Measurements from ENCODE around the gene ASIC2. TPM values are rescaled to one million over a fixed set of nuclear protein-coding genes. Genes with fewer than 3 reads are reported as not detected.

Gene ASIC2
- total RNA-seq, 3 donors from 2014 or later: 0.15 to 0.16 TPM; not detected in 1

DNA sequence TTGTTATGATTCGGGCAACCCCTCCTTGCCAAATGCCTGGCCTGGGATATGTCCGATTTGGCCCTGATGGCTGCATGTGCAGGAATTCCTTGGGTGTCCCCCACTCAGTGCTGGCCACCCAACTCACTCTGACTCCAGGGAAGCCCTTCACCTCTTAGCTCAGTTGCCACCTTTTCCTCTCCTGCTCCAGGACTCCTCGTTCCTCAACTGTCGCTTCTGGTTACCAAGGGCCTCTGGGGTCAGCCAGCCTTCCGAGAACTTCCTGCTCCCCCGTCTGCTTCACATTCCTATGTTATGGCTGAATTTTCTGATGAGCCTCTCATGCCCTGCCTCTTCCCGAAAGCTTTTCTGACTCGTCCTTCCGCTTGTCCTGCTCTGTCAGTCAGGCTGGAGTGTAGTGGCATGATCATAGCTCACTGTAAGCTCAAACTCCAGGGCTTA, 237.9 kb downstream of the ASIC2 start:
- Histone ChIP-seq H3K27ac (no peak overlapping the region), H3K27me3 (no peaks in the 10 kb centered on the region), H3K4me1 (no peaks in the 10 kb centered on the region), H3K9me3 (no peaks in the 10 kb centered on the region), H3K4me3 (no peak overlapping the region), H3K36me3 (no peaks in the 10 kb centered on the region)
- intact Hi-C loops (cut with DNase I; ENCODE audit: low total_unique reads): loop anchor here (5.0 kb wide), 1 partner anchor 717 kb away; no protein-coding TSS in a partner anchor
- TF ChIP-seq, protein P1, sequence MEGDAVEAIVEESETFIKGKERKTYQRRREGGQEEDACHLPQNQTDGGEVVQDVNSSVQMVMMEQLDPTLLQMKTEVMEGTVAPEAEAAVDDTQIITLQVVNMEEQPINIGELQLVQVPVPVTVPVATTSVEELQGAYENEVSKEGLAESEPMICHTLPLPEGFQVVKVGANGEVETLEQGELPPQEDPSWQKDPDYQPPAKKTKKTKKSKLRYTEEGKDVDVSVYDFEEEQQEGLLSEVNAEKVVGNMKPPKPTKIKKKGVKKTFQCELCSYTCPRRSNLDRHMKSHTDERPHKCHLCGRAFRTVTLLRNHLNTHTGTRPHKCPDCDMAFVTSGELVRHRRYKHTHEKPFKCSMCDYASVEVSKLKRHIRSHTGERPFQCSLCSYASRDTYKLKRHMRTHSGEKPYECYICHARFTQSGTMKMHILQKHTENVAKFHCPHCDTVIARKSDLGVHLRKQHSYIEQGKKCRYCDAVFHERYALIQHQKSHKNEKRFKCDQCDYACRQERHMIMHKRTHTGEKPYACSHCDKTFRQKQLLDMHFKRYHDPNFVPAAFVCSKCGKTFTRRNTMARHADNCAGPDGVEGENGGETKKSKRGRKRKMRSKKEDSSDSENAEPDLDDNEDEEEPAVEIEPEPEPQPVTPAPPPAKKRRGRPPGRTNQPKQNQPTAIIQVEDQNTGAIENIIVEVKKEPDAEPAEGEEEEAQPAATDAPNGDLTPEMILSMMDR (IDR thresholded peaks at IDR 0.05): no peak
- TF ChIP-seq POLR2AphosphoS5 (IDR thresholded peaks at IDR 0.05) (no peak), POLR2A (IDR thresholded peaks at IDR 0.05) (no peak)
- DNase-seq (ENCODE audit: low spot score in 2 of 2): no peak

DNA sequence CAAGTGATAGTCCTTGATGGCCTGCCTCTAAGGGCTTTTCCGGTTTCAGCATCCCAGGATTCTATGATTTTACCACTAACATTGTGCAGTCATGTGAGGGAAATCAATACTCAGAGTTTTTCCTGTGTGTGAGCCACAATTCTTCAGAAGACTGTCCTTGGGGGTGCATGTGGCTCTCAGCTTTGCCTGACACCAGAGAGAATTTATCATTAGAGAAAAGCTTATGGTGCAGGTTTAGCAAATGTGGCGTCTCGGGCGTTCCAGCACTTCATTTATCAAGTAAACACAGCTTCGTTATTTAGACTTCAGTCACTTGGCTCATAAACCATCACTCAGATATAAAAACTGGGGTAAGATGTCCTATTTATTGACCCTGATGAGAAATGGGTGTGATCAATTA, 238.7 kb downstream of the ASIC2 start:
- H3K4me3 ChIP-seq: no peak overlapping the region
- DNase-seq (ENCODE audit: low spot score in 2 of 2): no peak
- H3K9me3 ChIP-seq: no peaks in the 10 kb centered on the region
- no peak overlapping the region for H3K27ac ChIP-seq
- H3K27me3 ChIP-seq: no peaks in the 10 kb centered on the region
- intact Hi-C loops (cut with DNase I; ENCODE audit: low total_unique reads): no loop called here
- H3K36me3 ChIP-seq: no peaks in the 10 kb centered on the region
- H3K4me1 ChIP-seq: no peaks in the 10 kb centered on the region
- no peak for TF ChIP-seq POLR2AphosphoS5 (IDR thresholded peaks at IDR 0.05)

DNA sequence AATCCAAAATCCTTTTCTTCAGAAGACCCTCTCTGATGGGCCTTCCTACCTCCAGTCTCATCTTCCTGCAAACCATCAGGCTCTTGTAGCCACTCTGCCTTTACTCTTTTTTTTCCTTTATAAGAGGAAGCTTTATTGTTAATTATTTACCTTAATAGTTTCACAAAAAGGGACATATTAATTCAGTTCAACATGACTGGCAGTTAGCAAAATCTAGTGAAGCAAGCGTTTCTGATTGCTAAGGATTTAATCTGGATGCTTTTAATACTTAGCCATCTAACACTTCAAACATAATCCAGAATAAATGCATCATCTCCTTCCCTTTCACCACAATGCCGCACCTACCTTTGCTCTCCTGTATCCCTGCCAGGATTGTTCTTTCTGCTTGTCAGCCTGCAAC, 239.4 kb downstream of the ASIC2 start:
- no peaks in the 10 kb centered on the region for H3K36me3 ChIP-seq
- DNase-seq (ENCODE audit: low spot score in 2 of 2): no peak
- intact Hi-C loops (cut with DNase I; ENCODE audit: low total_unique reads): no loop called here
- H3K4me3 ChIP-seq: no peak overlapping the region
- no peak overlapping the region for H3K27ac ChIP-seq
- no peaks in the 10 kb centered on the region for H3K9me3 ChIP-seq
- no peaks in the 10 kb centered on the region for H3K4me1 ChIP-seq
- TF ChIP-seq POLR2A (IDR thresholded peaks at IDR 0.05) (no peak), POLR2AphosphoS5 (IDR thresholded peaks at IDR 0.05) (no peak)
- TF ChIP-seq, protein P1 (IDR thresholded peaks at IDR 0.05): no peak
- no peaks in the 10 kb centered on the region for H3K27me3 ChIP-seq

DNA sequence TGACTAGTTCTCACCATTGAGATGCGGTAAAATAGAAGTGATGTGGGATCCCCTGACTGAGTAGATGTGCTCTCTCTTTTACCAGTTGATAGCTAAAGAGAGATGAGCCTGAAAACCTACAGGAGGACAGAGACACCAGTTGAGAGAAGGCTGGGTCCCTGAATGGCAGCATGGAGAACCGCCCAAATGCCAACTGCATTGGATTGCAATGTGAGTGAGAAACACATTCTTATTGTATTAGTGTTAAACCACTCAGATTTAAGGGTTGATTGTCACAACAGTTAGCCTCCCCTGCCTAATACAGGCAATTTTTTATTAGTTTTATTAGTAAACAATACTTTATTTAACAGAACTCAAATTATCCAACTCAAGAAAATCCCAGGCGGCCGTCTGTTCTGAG, 240.2 kb downstream of the ASIC2 start:
- no peaks in the 10 kb centered on the region for H3K4me1 ChIP-seq
- H3K36me3 ChIP-seq: no peaks in the 10 kb centered on the region
- no peaks in the 10 kb centered on the region for H3K9me3 ChIP-seq
- H3K27ac ChIP-seq: no peak overlapping the region
- no peak for TF ChIP-seq POLR2AphosphoS5 (IDR thresholded peaks at IDR 0.05)
- no peak overlapping the region for H3K4me3 ChIP-seq
- no peaks in the 10 kb centered on the region for H3K27me3 ChIP-seq
- no peak for DNase-seq (ENCODE audit: low spot score in 2 of 2)
- intact Hi-C loops (cut with DNase I; ENCODE audit: low total_unique reads): no loop called here

DNA sequence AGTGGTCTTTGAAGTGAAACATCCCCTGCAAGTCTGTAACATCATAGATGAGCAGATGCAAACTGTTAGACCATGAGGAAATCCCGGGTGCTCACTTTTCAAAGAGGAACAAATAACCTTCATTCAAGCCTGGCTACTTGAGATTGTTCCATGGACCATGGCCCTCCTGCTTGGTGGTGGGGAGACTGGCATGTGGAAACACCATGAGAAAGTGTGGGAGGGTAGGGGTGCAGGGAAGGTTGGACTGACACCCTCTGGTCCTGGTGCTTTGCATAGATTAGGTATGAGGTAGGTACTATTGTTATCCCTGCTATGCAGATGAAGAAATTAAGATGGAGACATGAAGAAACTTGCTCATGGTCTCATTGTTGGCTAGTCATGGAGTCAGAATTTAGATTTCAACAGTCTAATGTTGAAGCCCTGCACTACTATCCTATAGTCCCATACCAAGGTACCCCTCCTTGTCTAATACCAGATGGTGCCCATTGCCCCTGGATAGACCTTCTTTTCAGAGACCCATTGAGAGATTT, 242.4 kb downstream of the ASIC2 start:
- intact Hi-C loops (cut with DNase I; ENCODE audit: low total_unique reads): loop anchor here (2.0 kb wide), 1 partner anchor 14 kb away; no protein-coding TSS in a partner anchor
- H3K36me3 ChIP-seq: no peaks in the 10 kb centered on the region
- no peak for DNase-seq (ENCODE audit: low spot score in 2 of 2)
- no peak overlapping the region for H3K4me3 ChIP-seq
- no peaks in the 10 kb centered on the region for H3K9me3 ChIP-seq
- no peak for TF ChIP-seq POLR2AphosphoS5 (IDR thresholded peaks at IDR 0.05)
- TF ChIP-seq, protein P1 (IDR thresholded peaks at IDR 0.05): no peak
- no peak for TF ChIP-seq POLR2A (IDR thresholded peaks at IDR 0.05)
- H3K27me3 ChIP-seq: no peaks in the 10 kb centered on the region
- no peaks in the 10 kb centered on the region for H3K4me1 ChIP-seq
- H3K27ac ChIP-seq: no peak overlapping the region

DNA sequence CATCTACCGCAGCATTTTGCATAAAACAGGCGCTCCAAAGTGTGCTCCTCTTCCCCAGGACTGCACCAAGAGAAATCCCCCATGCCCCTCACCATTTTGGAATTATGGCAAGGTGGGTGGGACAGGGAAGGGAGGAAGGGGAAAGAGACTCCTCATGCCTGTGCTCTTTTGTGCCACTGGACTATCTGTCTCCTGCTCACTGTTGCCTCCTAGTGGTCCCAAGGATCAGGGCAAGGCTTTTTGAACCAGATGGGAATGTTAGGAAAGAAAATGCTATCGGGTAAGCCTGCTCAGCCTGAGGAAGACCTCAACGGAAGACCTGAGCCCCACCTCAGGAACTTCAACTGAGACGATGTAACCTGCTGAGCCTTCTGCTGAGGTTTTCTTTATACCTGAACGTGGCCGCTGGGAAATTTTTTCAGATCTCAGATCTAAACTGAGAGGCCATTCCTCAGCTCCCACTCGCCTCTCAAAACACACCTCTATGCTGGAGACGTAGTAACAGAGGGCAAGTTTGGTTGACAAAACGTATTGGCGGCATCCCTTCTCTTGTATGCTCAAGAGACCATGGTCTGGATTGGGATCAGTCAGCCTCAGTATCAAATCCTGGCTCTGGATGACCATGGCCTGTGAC, 243.2 kb downstream of the ASIC2 start:
- Histone ChIP-seq H3K4me1 (no peaks in the 10 kb centered on the region), H3K36me3 (no peaks in the 10 kb centered on the region), H3K4me3 (no peak overlapping the region), H3K9me3 (no peaks in the 10 kb centered on the region), H3K27me3 (no peaks in the 10 kb centered on the region), H3K27ac (no peak overlapping the region)
- DNase-seq (ENCODE audit: low spot score in 2 of 2): no peak
- TF ChIP-seq POLR2A (IDR thresholded peaks at IDR 0.05): no peak
- TF ChIP-seq, protein P1 (IDR thresholded peaks at IDR 0.05): peak in 1 of 3 donors; percentile 28
- intact Hi-C loops (cut with DNase I; ENCODE audit: low total_unique reads): loop anchor here (2.0 kb wide), 1 partner anchor 13 kb away; no protein-coding TSS in a partner anchor
